Colonic mucosa (tissue), 4 donors: Measurements from ENCODE around the gene TMEM101. TPM values are rescaled to one million over a fixed set of nuclear protein-coding genes. Genes with fewer than 3 reads are reported as not detected.

Experiments
- DNase-seq: peaks from one replicate; pipeline ENCODE4 v3.0.0-alpha.2; 2020
- H3K27ac ChIP-seq: fragments of 200-600 bp; one replicate; pipeline ENCODE4 v1.8.0; 2021
- H3K27me3 ChIP-seq: fragments of 200-600 bp; one replicate; pipeline ENCODE4 v1.8.0; 2021
- H3K36me3 ChIP-seq: fragments of 200-600 bp; one replicate; pipeline ENCODE4 v1.8.0; 2021
- H3K4me1 ChIP-seq: fragments of 200-600 bp; one replicate; pipeline ENCODE4 v1.8.0; 2021; ENCODE audit warnings: mild to moderate bottlenecking
- H3K4me3 ChIP-seq: fragments of 200-600 bp; one replicate; pipeline ENCODE4 v1.8.0; 2021
- H3K9ac ChIP-seq, 2 donors: one replicate each; pipeline ENCODE4 v1.7.0; 2013; ENCODE audit warnings: control low read depth in 2 of 2, low read depth in 2 of 2, low read length in 2 of 2
- H3K9me3 ChIP-seq: fragments of 200-600 bp; one replicate; pipeline ENCODE4 v1.8.0; 2021
- CTCF ChIP-seq: fragments of 200-600 bp; IDR thresholded peaks from one replicate; pipeline ENCODE4 v1.8.0; 2022; ENCODE audit warnings: antibody characterized with exemption, mild to moderate bottlenecking
- intact Hi-C: fragments of 100-400 bp; cut with DNase I; formaldehyde crosslinking; loops from one replicate; pipeline ENCODE4 v1.14.1; 2022
- total RNA-seq, 2 donors: library from RNA; stranded (reverse); fragmentation: NEBNext Ultra II Directional in 1 of 2; extraction: Animal tissue kit (Norgen Biotek cat#: 25700) in 1 of 2; gene quantifications; one replicate each; pipeline ENCODE4 v1.2.1, GENCODE V29; 2021
- donor health status: healthy.
- donor health status: DM: no; HTN: no; CAD: no.
- donor health status: DM: no; HTN: no; CAD: no.

The TMEM101 gene
- total RNA-seq, 2 donors from 2014 or later: 26.8 to 33.7 TPM

- intact Hi-C loops: no loop called here
- Histone ChIP-seq H3K27me3 (peaks cover 18% of the 10 kb centered on the region), H3K9me3 (no peaks in the 10 kb centered on the region), H3K27ac (no peak overlapping the region), H3K36me3 (no peaks in the 10 kb centered on the region), H3K9ac (peak overlapping the region in 1 of 2 donors; percentile 80), H3K4me3 (no peak overlapping the region), H3K4me1 (peaks cover 11% of the 10 kb centered on the region)
- no peak for DNase-seq
- TF ChIP-seq CTCF: no peak
Measured at GRCh38 chr17:44008205-44008909, 6.4 kb downstream of the TMEM101 start.

- no peaks in the 10 kb centered on the region for H3K36me3 ChIP-seq
- H3K4me1 ChIP-seq: peaks cover 11% of the 10 kb centered on the region
- no peak for TF ChIP-seq CTCF
- peaks cover 18% of the 10 kb centered on the region for H3K27me3 ChIP-seq
- H3K9ac ChIP-seq: peak overlapping the region; percentile 75 to 80
- intact Hi-C loops: no loop called here
- H3K27ac ChIP-seq: no peak overlapping the region
- peak overlapping the region; percentile 62 for H3K4me3 ChIP-seq
- no peaks in the 10 kb centered on the region for H3K9me3 ChIP-seq
- peak; percentile 60 for DNase-seq
Measured at GRCh38 chr17:44007346-44008204, 7.2 kb downstream of the TMEM101 start.

GRCh38 chr17:44006598-44007345, 8.0 kb downstream of the TMEM101 start:
- Histone ChIP-seq H3K27me3 (peaks cover 18% of the 10 kb centered on the region), H3K9me3 (no peaks in the 10 kb centered on the region), H3K27ac (peak overlapping the region; percentile 82), H3K4me3 (peak overlapping the region; percentile 62), H3K36me3 (no peaks in the 10 kb centered on the region), H3K9ac (peak overlapping the region; percentile 75 to 84), H3K4me1 (peaks cover 11% of the 10 kb centered on the region)
- intact Hi-C loops: no loop called here
- peak; percentile 100 for DNase-seq
- no peak for TF ChIP-seq CTCF

GRCh38 chr17:44006272-44006597, 8.5 kb downstream of the TMEM101 start:
- Histone ChIP-seq H3K4me3 (peak overlapping the region; percentile 62), H3K36me3 (no peaks in the 10 kb centered on the region), H3K4me1 (peaks cover 11% of the 10 kb centered on the region), H3K27me3 (peaks cover 18% of the 10 kb centered on the region), H3K27ac (peak overlapping the region; percentile 82), H3K9ac (peak overlapping the region; percentile 56 to 84), H3K9me3 (no peaks in the 10 kb centered on the region)
- DNase-seq: peak; percentile 38
- intact Hi-C loops: no loop called here
- TF ChIP-seq CTCF: no peak

- no peak for TF ChIP-seq CTCF
- H3K4me1 ChIP-seq: peaks cover 11% of the 10 kb centered on the region
- H3K4me3 ChIP-seq: peak overlapping the region; percentile 62
- H3K27me3 ChIP-seq: peaks cover 18% of the 10 kb centered on the region
- peak overlapping the region; percentile 56 to 84 for H3K9ac ChIP-seq
- intact Hi-C loops: no loop called here
- DNase-seq: peak; percentile 75
- no peaks in the 10 kb centered on the region for H3K36me3 ChIP-seq
- H3K27ac ChIP-seq: peak overlapping the region; percentile 82
- H3K9me3 ChIP-seq: no peaks in the 10 kb centered on the region
Measured at GRCh38 chr17:44005527-44006271, 9.1 kb downstream of the TMEM101 start.
